IMR-90 (cell line): Measurements from ENCODE around the gene RPUSD1. TPM values are rescaled to one million over a fixed set of nuclear protein-coding genes. Genes with fewer than 3 reads are reported as not detected.
A peak's percentile ranks its signal among the peaks of the same experiment; 100 is the strongest.

Source experiments
- ATAC-seq: fragments of 200-7000 bp; cut with Tn5 transposase; 2 replicates; pipeline ENCODE4 v1.9.1; 2020; ENCODE audit warnings: low read depth, mild to moderate bottlenecking, moderate library complexity
- BruUV-seq: library from RNA; stranded (reverse); fragments of 400-500 nt; replicated peaks from 2 replicates; lab custom pipeline; 2021; lab: Mats Ljungman, UMichigan
- CTCF ChIA-PET: fragments of 300-600 bp; formaldehyde crosslinking; extraction: SDS; loops from one replicate; lab custom pipeline; 2021; ENCODE audit warnings: antibody characterized with exemption; lab: Yijun Ruan, JAX
- POLR2A ChIA-PET: fragments of 300-600 bp; sonication (Branson Sonifier 250); formaldehyde crosslinking; loops from one replicate; lab custom pipeline; 2022; ENCODE audit warnings: antibody characterized with exemption; ENCODE audit not compliant: unreplicated experiment; lab: Charles Lee
- DNase-seq: peaks from one replicate; pipeline ENCODE4 v3.0.0; 2013
- H2AFZ ChIP-seq: replicated peaks from 2 replicates; pipeline ENCODE3; 2013; ENCODE audit warnings: low read length, mild to moderate bottlenecking; ENCODE audit not compliant: poor library complexity
- H2AK5ac ChIP-seq: 2 replicates; pipeline ENCODE4 v1.6.1; 2013; ENCODE audit warnings: low read depth, low read length, inconsistent platforms
- H2AK9ac ChIP-seq: replicated peaks from 2 replicates; pipeline ENCODE3; 2013; ENCODE audit warnings: mild to moderate bottlenecking, low read depth, low read length, moderate library complexity; ENCODE audit not compliant: poor library complexity
- H2BK120ac ChIP-seq: 2 replicates; pipeline ENCODE4 v1.6.1; 2013; ENCODE audit warnings: low read depth, low read length, inconsistent platforms
- H2BK15ac ChIP-seq: 3 replicates; pipeline ENCODE4 v1.6.1; 2013; ENCODE audit warnings: low read depth, low read length, inconsistent platforms
- H2BK20ac ChIP-seq: 2 replicates; pipeline ENCODE4 v1.6.1; 2013; ENCODE audit warnings: low read depth, mild to moderate bottlenecking, inconsistent platforms, low read length, moderate library complexity
- H2BK5ac ChIP-seq: 2 replicates; pipeline ENCODE4 v1.6.1; 2013; ENCODE audit warnings: mild to moderate bottlenecking, low read depth, low read length, inconsistent platforms; ENCODE audit not compliant: poor library complexity, severe bottlenecking
- H3K14ac ChIP-seq: replicated peaks from 2 replicates; pipeline ENCODE4 v1.6.1; 2013; ENCODE audit warnings: low read depth, low read length, inconsistent platforms
- H3K18ac ChIP-seq: 2 replicates; pipeline ENCODE4 v1.6.1; 2013; ENCODE audit warnings: low read depth, low read length, control low read depth
- H3K23ac ChIP-seq: 2 replicates; pipeline ENCODE4 v1.6.1; 2013; ENCODE audit warnings: low read depth, low read length, inconsistent platforms
- H3K27ac ChIP-seq: 2 replicates; pipeline ENCODE4 v1.5.1; 2013; ENCODE audit warnings: mild to moderate bottlenecking, control low read depth, low read length; ENCODE audit not compliant: insufficient read depth
- H3K27me3 ChIP-seq: 2 replicates; pipeline ENCODE4 v1.6.1; 2013; ENCODE audit warnings: low read length; ENCODE audit not compliant: control insufficient read depth, insufficient read depth
- H3K36me3 ChIP-seq: 2 replicates; pipeline ENCODE4 v1.6.1; 2013; ENCODE audit warnings: low read length, mixed read lengths; ENCODE audit not compliant: control insufficient read depth, insufficient read depth
- H3K4ac ChIP-seq: 2 replicates; pipeline ENCODE4 v1.6.1; 2013; ENCODE audit warnings: low read depth, low read length, inconsistent platforms
- H3K4me1 ChIP-seq: 2 replicates; pipeline ENCODE4 v1.6.1; 2013; ENCODE audit warnings: low read length, mixed read lengths; ENCODE audit not compliant: control insufficient read depth, insufficient read depth
- H3K4me2 ChIP-seq: 2 replicates; pipeline ENCODE4 v1.6.1; 2013; ENCODE audit warnings: low read depth, mild to moderate bottlenecking, control low read depth, low read length, moderate library complexity
- H3K4me3 ChIP-seq: 2 replicates; pipeline ENCODE4 v1.5.1; 2013; ENCODE audit warnings: low read depth, mild to moderate bottlenecking, control low read depth, low read length, moderate library complexity; ENCODE audit not compliant: insufficient read depth
- H3K56ac ChIP-seq: 2 replicates; pipeline ENCODE4 v1.6.1; 2013; ENCODE audit warnings: low read length, inconsistent platforms; ENCODE audit not compliant: insufficient read depth; ENCODE audit errors: extremely low read depth
- H3K79me1 ChIP-seq, 2 experiments: 2 replicates each; pipeline ENCODE4 v1.6.1; 2013; ENCODE audit warnings: low read length in 2 of 2, inconsistent platforms in 1 of 2, low read depth in 1 of 2
- H3K9ac ChIP-seq: 2 replicates; pipeline ENCODE4 v1.6.1; 2013; ENCODE audit warnings: low read depth, low read length, control low read depth
- H3K9me1 ChIP-seq: 2 replicates; pipeline ENCODE4 v1.6.1; 2013; ENCODE audit warnings: low read length, inconsistent platforms; ENCODE audit not compliant: insufficient read depth
- H3K9me3 ChIP-seq: 2 replicates; pipeline ENCODE4 v1.6.1; 2013; ENCODE audit warnings: low read length; ENCODE audit not compliant: control insufficient read depth, insufficient read depth
- H4K20me1 ChIP-seq: 2 replicates; pipeline ENCODE4 v1.6.1; 2013; ENCODE audit warnings: low read length, inconsistent platforms; ENCODE audit not compliant: insufficient read depth
- H4K5ac ChIP-seq: 2 replicates; pipeline ENCODE4 v1.6.1; 2013; ENCODE audit warnings: mild to moderate bottlenecking, low read depth, low read length, control low read depth
- H4K8ac ChIP-seq, 2 experiments: 2 replicates each; pipeline ENCODE4 v1.6.1; 2013; ENCODE audit warnings: low read depth in 2 of 2, low read length in 2 of 2, control low read depth in 1 of 2, inconsistent platforms in 1 of 2
- H4K91ac ChIP-seq: 2 replicates; pipeline ENCODE4 v1.6.1; 2013; ENCODE audit warnings: low read depth, low read length, inconsistent platforms; ENCODE audit not compliant: insufficient read depth
- CEBPB ChIP-seq: IDR thresholded peaks from 2 replicates; pipeline ENCODE4 v1.6.1; 2012; ENCODE audit warnings: low read depth, low read length, improper control_type of control experiment
- MXI1 ChIP-seq: IDR thresholded peaks from 2 replicates; pipeline ENCODE4 v1.6.1; 2012; ENCODE audit warnings: low read depth, mild to moderate bottlenecking, low read length, moderate library complexity, borderline replicate concordance
- WGBS, 2 experiments: methylation state at CpG; one replicate each; pipeline versions ENCODE4 v1.1.5 to v1.1.7; 2013; ENCODE audit warnings: missing lambda C conversion rate in 2 of 2; ENCODE audit not compliant: insufficient read length in 1 of 2; ENCODE audit errors: extremely low coverage in 2 of 2; 5-methylcytosine and 5-hydroxymethylcytosine counted together
- dilution Hi-C: fragments of 300-500 bp; cut with HindIII; formaldehyde crosslinking; loops from one replicate; pipeline ENCODE4 v1.14.3; 2018; ENCODE audit warnings: low sequenced_read_pairs; ENCODE audit not compliant: unreplicated experiment
- in situ Hi-C: fragments of 300-500 bp; cut with MboI; formaldehyde crosslinking; loops from 3 replicates; pipeline ENCODE4 v1.14.3; 2019; ENCODE audit warnings: low sequenced_read_pairs, inconsistent platforms, mixed read lengths
- intact Hi-C: fragments of 100-400 bp; cut with micrococcal nuclease; formaldehyde crosslinking; loops from 2 replicates; pipeline ENCODE4 v1.10.0; 2022
- polyA plus RNA-seq, 3 experiments: library from polyadenylated mRNA; depleted of rRNA; stranded (reverse); fragments of >200 nt; gene quantifications; 2 replicates each; pipeline ENCODE4 v1.2.3, GENCODE V29; 2012; ENCODE audit warnings: low replicate concordance in 1 of 3
- total RNA-seq: library from RNA; depleted of rRNA; stranded (reverse); fragments of >200 nt; gene quantifications from 2 replicates; pipeline ENCODE4 v1.2.3, GENCODE V29; 2012

Gene RPUSD1
- total and polyA plus RNA-seq, 2 of the 4 experiments (the other 2 are of a cell fraction), result 13.1 to 32.3 TPM

GRCh38 chr16:749010-749409 is 39.2 kb downstream of the RPUSD1 start:
- Histone ChIP-seq H4K91ac (no peak overlapping the region), H3K23ac (no peak overlapping the region), H4K8ac (no peak overlapping the region), H2AK5ac (no peak overlapping the region), H3K27me3 (peaks cover 11% of the 10 kb centered on the region), H2BK15ac (no peak overlapping the region), H3K9me1 (no peaks in the 10 kb centered on the region), H3K18ac (no peak overlapping the region), H4K5ac (peak overlapping the region; percentile 63; the same call in 1 of the 2 replicates), H2AK9ac (no peak overlapping the region), H3K9me3 (no peaks in the 10 kb centered on the region), H3K27ac (no peak overlapping the region), H2AFZ (no peak overlapping the region), H3K4me3 (no peak overlapping the region), H3K14ac (no peak overlapping the region), H3K4me1 (no peaks in the 10 kb centered on the region), H2BK20ac (0 out of 2 replicates have a peak overlapping the region, but pooled peaks have one; percentile 45), H3K56ac (no peak overlapping the region), H3K79me1 (no peaks in the 10 kb centered on the region), H2BK120ac (0 out of 2 replicates have a peak overlapping the region, but pooled peaks have one; percentile 40), H3K9ac (no peak overlapping the region), H3K36me3 (no peaks in the 10 kb centered on the region), H3K4ac (no peak overlapping the region), H4K20me1 (no peaks in the 10 kb centered on the region), H3K4me2 (no peak overlapping the region), H2BK5ac (no peak overlapping the region)
- POLR2A ChIA-PET, result interaction anchor here (0.6 kb wide), 1 partner anchor 351 kb away, joined by 4 read pairs; no protein-coding TSS in a partner anchor
- DNase-seq (peak; percentile 81), ATAC-seq (peak; percentile 75)
- intact Hi-C loops, result no loop called here
- WGBS, 2 experiments, result 80% methylated on average over 1 of the region's 6 CpGs; no CpG with 5 or more reads in 1 of the 2 experiments
- no TSS peak for BruUV-seq
- TF ChIP-seq CEBPB, result peak; percentile 93
- no peak for TF ChIP-seq MXI1
- in situ Hi-C loops, result no loop called here
- CTCF ChIA-PET, result interaction anchor here (0.6 to 1.0 kb wide), 2 partner anchors 12 to 42 kb away, joined by 3 read pairs; no protein-coding TSS in a partner anchor
- dilution Hi-C loops, result no loop called here
